Activated naive CD8-positive, alpha-beta T cell treated with anti-CD3 and anti-CD28 coated beads, Interleukin-2, amount 10 ng/mL, durations not matched to agents 7 days and 5 days (primary cell): ENCODE measurements around the gene BSPH1. TPM values are rescaled to one million over a fixed set of nuclear protein-coding genes. Genes with fewer than 3 reads are reported as not detected.

Experiments
- ATAC-seq: fragments of 150-1000 bp; cut with Tn5 transposase; one replicate; pipeline ENCODE4 v1.10.0; 2021; ENCODE audit warnings: low read depth, moderate library complexity
- POLR2A ChIA-PET: fragments of 350-600 bp; sonication (Branson Sonifier 250); formaldehyde crosslinking; loops from one replicate; lab custom pipeline; 2021; ENCODE audit warnings: antibody characterized with exemption; lab: Charles Lee
- DNase-seq: peaks from one replicate; pipeline ENCODE4 v3.0.0; 2021
- H3K27ac Mint-ChIP-seq: one replicate; pipeline ENCODE4 v1.8.0; 2022; ENCODE audit warnings: mild to moderate bottlenecking, mixed read lengths
- H3K27me3 Mint-ChIP-seq: one replicate; pipeline ENCODE4 v1.8.0; 2022; ENCODE audit warnings: mild to moderate bottlenecking, moderate library complexity, mixed read lengths
- H3K36me3 Mint-ChIP-seq: one replicate; pipeline ENCODE4 v1.8.0; 2021; ENCODE audit warnings: mild to moderate bottlenecking, mixed read lengths
- H3K4me1 Mint-ChIP-seq: one replicate; pipeline ENCODE4 v1.8.0; 2021; ENCODE audit warnings: mixed read lengths
- H3K4me3 Mint-ChIP-seq: one replicate; pipeline ENCODE4 v1.8.0; 2022; ENCODE audit warnings: mild to moderate bottlenecking, moderate library complexity, mixed read lengths
- H3K9me3 Mint-ChIP-seq: one replicate; pipeline ENCODE4 v1.8.0; 2021; ENCODE audit warnings: mixed read lengths
- total RNA-seq, 2 experiments: library from RNA; stranded (reverse); gene quantifications; one replicate each; pipeline ENCODE4 v1.2.3, GENCODE V29; 2021

Gene BSPH1, protein sequence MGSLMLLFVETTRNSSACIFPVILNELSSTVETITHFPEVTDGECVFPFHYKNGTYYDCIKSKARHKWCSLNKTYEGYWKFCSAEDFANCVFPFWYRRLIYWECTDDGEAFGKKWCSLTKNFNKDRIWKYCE
- total RNA-seq: not detected

DNA sequence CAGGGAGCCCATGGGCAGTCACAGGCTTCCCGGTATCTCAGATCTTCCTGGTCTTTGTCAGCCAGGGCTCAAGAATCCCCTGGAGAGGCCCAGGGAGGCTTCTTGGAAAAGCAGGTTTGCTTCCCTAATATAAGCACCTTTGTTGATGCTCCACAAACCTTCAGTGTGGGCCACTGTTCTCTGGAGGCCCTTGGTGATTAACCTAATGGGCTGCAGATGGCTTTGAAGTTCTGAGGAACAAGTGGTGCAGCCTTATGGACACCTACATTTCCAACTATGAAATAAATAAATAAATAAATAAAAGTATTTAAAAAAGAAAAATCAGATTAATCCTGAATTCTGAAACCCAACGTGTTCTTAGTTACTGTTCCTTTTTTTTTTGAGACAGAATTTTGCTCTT is at the start of gene BSPH1:
BSPH1 (minus strand) TSS at position 101 of the 400 bp plus-strand sequence; CDS start at position 12, 89 bp downstream.
- Mint-ChIP-seq H3K27me3 (peaks cover 19% of the 10 kb centered on the region), H3K36me3 (no peaks in the 10 kb centered on the region), H3K4me1 (no peaks in the 10 kb centered on the region), H3K9me3 (no peaks in the 10 kb centered on the region), H3K4me3 (no peak within 1 kb of the TSS), H3K27ac (no peak within 1 kb of the TSS)
- ATAC-seq: no peak
- no peak for DNase-seq
- POLR2A ChIA-PET: no interaction called here

DNA sequence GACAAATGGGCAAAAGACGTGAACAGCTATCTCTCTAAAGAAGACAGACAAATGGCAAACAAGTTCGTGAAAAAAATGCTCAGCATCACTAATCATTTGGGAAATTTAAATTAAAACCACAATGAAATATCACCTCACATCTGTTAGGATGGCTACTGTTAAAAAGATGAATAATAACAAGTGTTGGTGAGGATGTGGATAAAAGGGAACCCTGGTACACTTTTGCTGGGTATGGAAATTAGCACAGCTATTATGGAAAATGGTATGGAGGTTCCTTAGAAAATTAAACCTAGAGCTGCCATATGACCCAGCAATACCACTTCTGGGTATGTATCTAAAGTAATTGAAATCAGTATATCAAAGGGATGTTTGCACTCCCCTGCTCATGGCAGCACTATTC is 44.8 kb upstream of the BSPH1 start:
- Mint-ChIP-seq H3K4me3 (no peak overlapping the region), H3K27ac (no peak overlapping the region), H3K9me3 (peaks cover 7% of the 10 kb centered on the region), H3K36me3 (no peaks in the 10 kb centered on the region), H3K27me3 (peaks cover 6% of the 10 kb centered on the region), H3K4me1 (no peaks in the 10 kb centered on the region)
- no peak for ATAC-seq
- DNase-seq: no peak
- POLR2A ChIA-PET: no interaction called here

DNA sequence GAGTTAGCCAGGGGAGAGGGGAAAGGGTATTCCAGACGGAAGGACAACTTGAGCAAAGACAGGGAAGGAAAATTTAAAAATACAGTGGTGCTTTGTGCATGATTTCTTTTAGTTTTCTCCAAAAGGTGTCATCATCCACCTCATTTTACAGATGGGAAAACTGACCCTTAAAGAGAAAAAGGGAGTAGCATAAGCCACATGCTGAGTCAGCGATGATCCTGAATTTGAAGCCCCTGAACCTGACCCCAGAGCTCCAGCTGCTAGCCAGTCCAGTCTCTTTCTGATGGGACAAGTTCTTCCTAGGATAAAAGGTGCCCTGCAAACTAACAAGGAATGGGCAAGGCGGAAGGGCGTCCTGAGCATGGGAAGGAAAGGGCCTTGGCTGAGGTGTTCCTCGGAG is 41.6 kb upstream of the BSPH1 start:
- Mint-ChIP-seq H3K4me3 (no peak overlapping the region), H3K27me3 (no peaks in the 10 kb centered on the region), H3K36me3 (no peaks in the 10 kb centered on the region), H3K27ac (no peak overlapping the region), H3K4me1 (no peaks in the 10 kb centered on the region), H3K9me3 (peaks cover 7% of the 10 kb centered on the region)
- POLR2A ChIA-PET: no interaction called here
- DNase-seq (no peak), ATAC-seq (no peak)

DNA sequence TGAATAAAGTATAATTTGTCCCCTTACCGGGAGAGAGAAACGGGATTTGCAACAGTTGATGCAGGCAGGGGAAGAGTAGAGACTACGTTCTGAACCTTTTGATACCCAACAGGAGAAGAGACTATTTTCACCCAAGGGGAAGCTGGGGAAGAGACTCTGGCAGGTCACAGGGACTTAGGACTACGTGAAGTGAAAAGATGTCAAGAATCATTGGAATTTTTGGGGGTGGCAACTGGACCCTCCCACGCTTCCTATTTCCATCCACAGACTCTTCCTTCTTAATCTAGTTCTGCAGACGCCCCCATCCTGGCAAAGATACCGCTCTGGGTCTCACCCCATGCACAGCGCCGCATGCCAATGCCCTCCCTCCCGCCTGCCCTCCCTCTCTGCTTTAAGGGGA is 38.1 kb upstream of the BSPH1 start:
- Mint-ChIP-seq H3K9me3 (no peaks in the 10 kb centered on the region), H3K27ac (no peak overlapping the region), H3K4me3 (no peak overlapping the region), H3K27me3 (peaks cover 7% of the 10 kb centered on the region), H3K4me1 (no peaks in the 10 kb centered on the region), H3K36me3 (no peaks in the 10 kb centered on the region)
- DNase-seq (no peak), ATAC-seq (no peak)
- POLR2A ChIA-PET: no interaction called here

DNA sequence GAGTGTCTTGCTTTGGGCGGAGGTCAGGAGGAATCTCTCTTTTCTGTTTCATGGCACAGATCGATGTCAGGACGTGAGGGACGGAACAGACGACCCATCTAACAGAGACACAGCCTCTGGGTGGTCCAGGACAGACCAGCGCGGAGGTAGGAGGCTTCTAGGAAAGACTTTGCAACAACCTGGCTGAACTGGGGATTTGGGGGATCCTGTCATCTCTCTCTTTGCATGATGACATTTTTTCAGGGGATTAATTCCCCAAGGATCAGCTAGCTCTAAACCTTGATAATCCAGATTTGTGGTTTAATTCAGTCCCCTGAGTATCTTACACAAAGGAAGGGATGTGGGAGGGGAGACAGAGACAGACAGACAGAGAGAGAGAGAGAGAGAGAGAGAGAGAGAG is 37.5 kb upstream of the BSPH1 start:
- Mint-ChIP-seq H3K27ac (no peak overlapping the region), H3K36me3 (no peaks in the 10 kb centered on the region), H3K4me3 (no peak overlapping the region), H3K9me3 (no peaks in the 10 kb centered on the region), H3K27me3 (peaks cover 7% of the 10 kb centered on the region), H3K4me1 (no peaks in the 10 kb centered on the region)
- no peak for ATAC-seq
- DNase-seq: no peak
- POLR2A ChIA-PET: no interaction called here

DNA sequence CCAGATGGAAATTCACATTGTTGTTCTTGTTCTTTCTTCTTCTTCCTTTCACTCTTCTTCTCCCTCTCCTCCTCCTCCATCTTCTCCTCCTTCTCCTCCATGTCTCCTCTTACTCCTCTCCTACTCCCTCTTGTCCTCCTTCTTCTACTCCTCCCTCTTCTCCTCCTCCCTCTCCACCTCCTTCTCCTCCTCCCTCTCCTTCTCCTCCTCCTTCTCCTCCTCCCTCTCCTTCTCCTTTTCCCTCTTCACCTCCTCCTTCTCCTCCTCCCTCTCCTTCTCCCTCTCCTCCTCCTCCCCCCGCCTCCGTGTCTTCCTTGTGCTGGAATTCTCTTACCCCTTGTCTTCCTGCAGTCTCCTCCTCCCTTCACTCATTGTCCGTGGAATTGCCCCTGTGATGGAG is 33.5 kb upstream of the BSPH1 start:
- H3K27me3 Mint-ChIP-seq: peaks cover 8% of the 10 kb centered on the region
- ATAC-seq: no peak

DNA sequence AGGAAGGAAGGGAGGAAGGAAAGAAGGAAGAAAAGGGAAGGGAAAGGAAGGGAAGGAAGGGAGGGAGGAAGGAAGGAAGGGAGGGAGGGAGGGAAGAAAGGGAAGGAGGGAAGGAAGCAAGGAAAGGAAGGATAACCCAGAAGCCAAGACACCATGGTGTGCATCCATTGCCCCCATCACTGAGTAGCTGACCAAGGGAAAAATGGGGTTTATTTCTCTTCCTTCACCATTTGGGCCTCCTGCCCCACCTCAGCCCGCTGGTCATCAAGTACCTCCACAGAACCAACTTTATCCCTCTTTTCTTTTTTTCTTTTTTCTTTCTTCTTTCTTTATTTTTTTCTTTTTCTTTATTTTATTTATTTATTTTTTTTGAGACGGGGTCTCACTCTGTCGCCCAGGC is 31.5 kb upstream of the BSPH1 start:
- no peaks in the 10 kb centered on the region for H3K36me3 Mint-ChIP-seq
- POLR2A ChIA-PET: no interaction called here
- peaks cover 8% of the 10 kb centered on the region for H3K27me3 Mint-ChIP-seq

More for the DNA sequence above, 33.5 kb upstream of the BSPH1 start:
- Mint-ChIP-seq H3K4me1 (no peaks in the 10 kb centered on the region), H3K4me3 (no peak overlapping the region), H3K36me3 (no peaks in the 10 kb centered on the region), H3K27ac (no peak overlapping the region), H3K9me3 (no peaks in the 10 kb centered on the region)
- POLR2A ChIA-PET: no interaction called here
- no peak for DNase-seq

DNA sequence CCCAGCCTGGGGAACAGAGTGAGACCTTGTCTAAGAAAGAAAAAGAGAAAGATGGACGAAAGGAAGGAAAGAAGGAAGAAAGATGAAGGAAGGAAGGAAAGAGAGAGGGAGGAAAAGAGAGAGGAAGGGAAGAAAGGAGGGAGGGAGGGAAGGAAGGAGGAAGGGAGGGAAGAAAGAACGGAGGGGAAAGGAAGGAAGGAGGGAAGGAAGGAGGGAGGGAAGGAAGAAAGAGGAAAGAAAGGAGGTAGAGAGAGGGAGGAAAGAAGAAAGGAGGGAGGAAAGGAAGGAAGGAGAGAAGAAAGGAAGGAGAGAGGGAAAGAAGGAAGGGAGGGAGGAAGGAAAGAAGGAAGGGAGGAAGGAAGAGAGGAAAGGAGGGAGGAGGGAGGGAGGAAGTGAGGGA is 31.0 kb upstream of the BSPH1 start:
- POLR2A ChIA-PET: no interaction called here
- no peaks in the 10 kb centered on the region for H3K9me3 Mint-ChIP-seq
- H3K36me3 Mint-ChIP-seq: no peaks in the 10 kb centered on the region
- H3K27me3 Mint-ChIP-seq: peaks cover 8% of the 10 kb centered on the region
- ATAC-seq: no peak
- H3K27ac Mint-ChIP-seq: no peak overlapping the region
- DNase-seq: no peak
- H3K4me3 Mint-ChIP-seq: no peak overlapping the region
- H3K4me1 Mint-ChIP-seq: no peaks in the 10 kb centered on the region

More for the DNA sequence above, 31.5 kb upstream of the BSPH1 start:
- Mint-ChIP-seq H3K9me3 (no peaks in the 10 kb centered on the region), H3K4me3 (no peak overlapping the region), H3K27ac (no peak overlapping the region), H3K4me1 (no peaks in the 10 kb centered on the region)
- no peak for ATAC-seq
- no peak for DNase-seq

DNA sequence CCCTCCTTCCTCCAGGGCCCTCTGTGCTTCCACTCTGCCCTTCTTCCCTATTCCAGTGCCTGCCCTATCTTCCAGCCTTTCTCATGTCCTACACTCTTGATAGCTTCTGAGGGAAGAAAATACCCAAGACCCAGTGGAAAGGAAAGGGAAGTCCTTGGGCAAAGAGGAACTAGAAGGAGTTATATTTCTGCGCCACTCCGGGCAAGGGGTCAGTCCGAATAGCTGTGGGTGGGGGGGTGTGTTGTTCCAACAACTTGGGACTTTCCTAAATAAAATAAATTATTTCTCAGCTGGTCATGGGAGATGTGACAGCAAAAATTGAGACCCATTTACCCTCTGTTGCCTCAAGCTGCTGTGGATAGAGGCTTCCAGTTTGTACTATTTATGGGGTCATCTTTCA is 28.7 kb upstream of the BSPH1 start:
- Mint-ChIP-seq H3K27ac (no peak overlapping the region), H3K27me3 (peaks cover 5% of the 10 kb centered on the region), H3K4me1 (no peaks in the 10 kb centered on the region), H3K9me3 (no peaks in the 10 kb centered on the region), H3K4me3 (no peak overlapping the region), H3K36me3 (no peaks in the 10 kb centered on the region)
- no peak for DNase-seq
- ATAC-seq: no peak
- POLR2A ChIA-PET: no interaction called here

DNA sequence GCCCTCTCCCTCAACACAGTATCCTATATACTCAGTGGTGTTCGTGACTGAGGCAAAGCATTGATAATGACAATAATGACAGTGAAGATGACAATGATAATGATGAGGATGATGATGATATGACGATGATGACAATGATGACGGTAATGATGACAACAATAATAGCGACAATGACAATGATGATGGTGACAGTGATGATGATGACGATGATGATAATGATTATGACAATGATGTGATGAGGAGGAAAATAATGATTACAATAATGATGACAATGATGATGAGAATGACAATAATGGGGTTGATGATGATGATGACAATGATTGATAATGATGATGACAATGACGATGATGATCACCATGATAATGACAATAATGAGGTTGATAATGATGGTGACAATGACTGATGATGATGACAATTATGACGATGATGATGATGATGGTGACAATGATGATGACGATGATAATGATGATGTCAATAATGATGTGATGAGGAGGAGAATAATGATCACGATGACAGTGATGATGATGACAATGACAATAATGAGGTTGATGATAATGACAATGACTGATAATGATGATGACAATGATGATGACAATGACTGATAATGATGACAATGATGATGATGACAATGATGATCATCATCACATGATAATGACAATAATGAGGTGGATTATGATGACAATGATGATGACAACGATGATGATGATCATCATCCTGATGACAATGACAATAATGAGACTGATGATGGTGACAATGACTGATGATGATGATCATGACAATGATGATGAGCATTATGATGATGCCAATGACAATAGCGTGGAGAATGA is 19.2 kb upstream of the BSPH1 start:
- no peak for DNase-seq
- Mint-ChIP-seq H3K4me1 (no peaks in the 10 kb centered on the region), H3K27ac (no peak overlapping the region), H3K4me3 (no peak overlapping the region), H3K36me3 (no peaks in the 10 kb centered on the region), H3K9me3 (no peaks in the 10 kb centered on the region), H3K27me3 (no peaks in the 10 kb centered on the region)
- ATAC-seq: no peak
- POLR2A ChIA-PET: no interaction called here

DNA sequence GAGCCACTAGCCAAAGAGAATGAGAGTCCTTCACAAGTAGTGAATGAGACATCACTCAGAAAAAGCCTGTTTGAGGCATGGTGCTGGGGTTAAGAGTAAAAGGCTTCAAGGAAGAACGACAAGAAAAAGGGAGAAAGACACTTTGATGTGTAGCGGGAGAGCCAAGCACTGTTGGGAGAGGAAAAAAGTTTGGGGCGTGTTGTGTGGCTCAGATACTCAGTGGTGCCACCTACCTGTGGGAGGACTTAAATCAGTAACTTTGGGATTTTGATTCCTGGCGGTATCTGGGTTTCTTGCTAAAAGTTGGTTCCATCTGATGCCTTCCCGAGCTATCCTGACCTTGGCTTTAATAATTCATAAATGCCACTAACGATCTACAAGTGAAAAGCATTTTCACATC is 14.8 kb upstream of the BSPH1 start:
- POLR2A ChIA-PET: no interaction called here
- Mint-ChIP-seq H3K4me1 (no peaks in the 10 kb centered on the region), H3K27ac (no peak overlapping the region), H3K9me3 (no peaks in the 10 kb centered on the region), H3K36me3 (no peaks in the 10 kb centered on the region), H3K27me3 (no peaks in the 10 kb centered on the region), H3K4me3 (no peak overlapping the region)
- ATAC-seq: no peak
- DNase-seq: no peak

DNA sequence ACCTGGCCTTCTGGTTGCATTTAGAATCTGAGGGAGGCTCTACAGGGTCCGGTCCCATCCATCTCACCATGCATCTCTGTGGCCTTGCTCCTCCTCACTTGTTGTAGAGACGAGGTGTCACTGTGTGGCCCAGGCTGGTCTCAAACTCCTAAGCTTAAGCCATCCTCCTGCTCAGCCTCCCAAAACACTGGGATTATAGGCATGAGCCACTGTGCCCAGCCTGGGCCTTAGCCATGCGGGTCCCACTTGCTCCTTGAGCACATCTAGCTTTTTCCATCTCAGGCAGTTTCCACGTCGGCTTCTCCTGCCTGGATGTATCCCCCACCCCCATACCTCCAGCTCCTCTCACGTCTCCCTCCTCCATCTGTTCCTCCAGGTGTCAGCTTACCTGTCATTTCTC is 12.3 kb upstream of the BSPH1 start:
- DNase-seq (no peak), ATAC-seq (no peak)
- Mint-ChIP-seq H3K27ac (no peak overlapping the region), H3K4me3 (no peak overlapping the region), H3K27me3 (no peaks in the 10 kb centered on the region), H3K36me3 (no peaks in the 10 kb centered on the region), H3K4me1 (no peaks in the 10 kb centered on the region), H3K9me3 (no peaks in the 10 kb centered on the region)
- POLR2A ChIA-PET: no interaction called here

DNA sequence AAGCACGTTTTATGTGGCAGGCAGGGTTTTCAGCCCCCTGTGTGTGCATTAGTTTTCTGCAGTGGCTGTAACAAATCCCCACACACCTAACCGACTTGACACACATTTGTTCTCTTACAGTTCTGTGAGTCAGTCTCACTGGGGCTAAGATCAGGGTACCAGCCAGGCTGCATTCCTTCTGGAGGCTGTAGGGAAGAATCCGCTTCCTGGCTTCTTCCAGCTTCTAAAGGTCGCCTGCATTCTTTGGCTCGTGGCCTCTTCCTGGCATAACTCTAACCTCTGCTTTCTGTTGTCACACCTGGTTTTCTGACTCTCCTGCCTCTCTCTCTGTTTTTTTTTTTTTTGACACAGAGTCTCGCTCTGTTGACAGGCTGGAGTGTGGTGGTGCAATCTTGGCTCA is 8.9 kb upstream of the BSPH1 start:
- no peak overlapping the region for H3K4me3 Mint-ChIP-seq
- H3K36me3 Mint-ChIP-seq: no peaks in the 10 kb centered on the region
- no peaks in the 10 kb centered on the region for H3K9me3 Mint-ChIP-seq
- H3K27ac Mint-ChIP-seq: no peak overlapping the region
- peaks cover 4% of the 10 kb centered on the region for H3K27me3 Mint-ChIP-seq
- ATAC-seq (no peak), DNase-seq (no peak)
- POLR2A ChIA-PET: interaction anchor here (0.7 kb wide), 1 partner anchor 111 kb away, joined by 7 read pairs; no protein-coding TSS in a partner anchor
- no peaks in the 10 kb centered on the region for H3K4me1 Mint-ChIP-seq

DNA sequence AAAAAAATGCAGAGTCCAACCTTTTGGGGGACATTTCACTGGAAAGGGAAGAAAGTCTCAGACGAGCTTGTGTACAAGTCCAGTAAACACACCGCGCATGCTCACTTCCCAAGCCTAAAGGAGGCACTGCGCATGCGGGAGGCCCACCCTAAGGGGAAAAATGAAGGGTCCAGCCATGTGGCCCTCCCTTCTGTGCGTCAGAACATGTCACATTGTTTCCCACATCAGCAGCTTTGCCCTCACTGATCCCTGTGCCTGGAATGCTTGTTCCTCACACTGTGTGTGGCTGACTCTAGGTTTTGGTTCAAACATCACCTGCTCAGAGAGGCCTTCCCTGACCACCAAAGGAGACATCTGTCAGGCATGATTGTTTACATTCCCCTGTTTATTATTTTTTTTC is 6.8 kb upstream of the BSPH1 start:
- Mint-ChIP-seq H3K27ac (no peak overlapping the region), H3K36me3 (no peaks in the 10 kb centered on the region), H3K27me3 (peaks cover 4% of the 10 kb centered on the region), H3K9me3 (no peaks in the 10 kb centered on the region), H3K4me1 (no peaks in the 10 kb centered on the region), H3K4me3 (no peak overlapping the region)
- no peak for DNase-seq
- ATAC-seq: no peak
- POLR2A ChIA-PET: no interaction called here
